Adipocyte (in vitro differentiated cells): ENCODE data around the gene MPRIP.

Experiments used
- DNase-seq: peaks from one replicate; pipeline ENCODE4 v3.0.0-alpha.2; 2015; ENCODE audit warnings: low read depth
- H3K27me3 ChIP-seq: replicated peaks from 2 replicates; pipeline ENCODE4 v1.7.0; 2013; ENCODE audit warnings: mild to moderate bottlenecking, low read length, moderate library complexity; ENCODE audit not compliant: control insufficient read depth, insufficient read depth
- H3K36me3 ChIP-seq: 2 replicates; pipeline ENCODE4 v1.7.0; 2013; ENCODE audit warnings: low read length, mild to moderate bottlenecking, moderate library complexity; ENCODE audit not compliant: control insufficient read depth, insufficient read depth, severe bottlenecking
- H3K4me1 ChIP-seq: 2 replicates; pipeline ENCODE4 v1.7.0; 2013; ENCODE audit warnings: mild to moderate bottlenecking, low read length, moderate library complexity; ENCODE audit not compliant: control insufficient read depth, insufficient read depth
- H3K4me3 ChIP-seq: 2 replicates; pipeline ENCODE4 v1.7.0; 2013; ENCODE audit warnings: mild to moderate bottlenecking, low read length, moderate library complexity
- H3K9ac ChIP-seq: 2 replicates; pipeline ENCODE4 v1.7.0; 2013; ENCODE audit warnings: mild to moderate bottlenecking, low read length, moderate library complexity
- H3K9me3 ChIP-seq: 2 replicates; pipeline ENCODE4 v1.7.0; 2013; ENCODE audit warnings: mild to moderate bottlenecking, low read length, moderate library complexity; ENCODE audit not compliant: control insufficient read depth

The MPRIP gene

GRCh38 chr17:17098551-17099179 is 56.4 kb downstream of the MPRIP start:
- peaks cover 5% of the 10 kb centered on the region for H3K36me3 ChIP-seq
- no peaks in the 10 kb centered on the region for H3K9me3 ChIP-seq
- peak; percentile 74 for DNase-seq
- H3K4me1 ChIP-seq: peaks cover 42% of the 10 kb centered on the region
- H3K27me3 ChIP-seq: no peaks in the 10 kb centered on the region
- H3K9ac ChIP-seq: peak overlapping the region; percentile 79
- peak overlapping the region; percentile 49 for H3K4me3 ChIP-seq

GRCh38 chr17:17102176-17102575 is 59.9 kb downstream of the MPRIP start:
- Histone ChIP-seq H3K27me3 (no peaks in the 10 kb centered on the region), H3K9me3 (no peaks in the 10 kb centered on the region), H3K36me3 (peaks cover 5% of the 10 kb centered on the region), H3K4me1 (peaks cover 32% of the 10 kb centered on the region), H3K4me3 (no peak overlapping the region), H3K9ac (no peak overlapping the region)
- DNase-seq: no peak

GRCh38 chr17:17103160-17103559 is 60.9 kb downstream of the MPRIP start:
- Histone ChIP-seq H3K9ac (no peak overlapping the region), H3K36me3 (peaks cover 5% of the 10 kb centered on the region), H3K27me3 (no peaks in the 10 kb centered on the region), H3K4me3 (no peak overlapping the region), H3K9me3 (no peaks in the 10 kb centered on the region), H3K4me1 (peaks cover 32% of the 10 kb centered on the region)
- DNase-seq: no peak

- peaks cover 5% of the 10 kb centered on the region for H3K36me3 ChIP-seq
- peaks cover 32% of the 10 kb centered on the region for H3K4me1 ChIP-seq
- no peaks in the 10 kb centered on the region for H3K9me3 ChIP-seq
- H3K27me3 ChIP-seq: no peaks in the 10 kb centered on the region
- no peak overlapping the region for H3K4me3 ChIP-seq
- no peak for DNase-seq
- H3K9ac ChIP-seq: no peak overlapping the region
Measured at GRCh38 chr17:17104036-17104435, 61.8 kb downstream of the MPRIP start.

- Histone ChIP-seq H3K9me3 (no peaks in the 10 kb centered on the region), H3K36me3 (peaks cover 5% of the 10 kb centered on the region), H3K4me3 (no peak overlapping the region), H3K27me3 (no peaks in the 10 kb centered on the region), H3K9ac (no peak overlapping the region), H3K4me1 (peaks cover 31% of the 10 kb centered on the region)
- DNase-seq: no peak
Measured at GRCh38 chr17:17104494-17104893, 62.2 kb downstream of the MPRIP start.

DNA sequence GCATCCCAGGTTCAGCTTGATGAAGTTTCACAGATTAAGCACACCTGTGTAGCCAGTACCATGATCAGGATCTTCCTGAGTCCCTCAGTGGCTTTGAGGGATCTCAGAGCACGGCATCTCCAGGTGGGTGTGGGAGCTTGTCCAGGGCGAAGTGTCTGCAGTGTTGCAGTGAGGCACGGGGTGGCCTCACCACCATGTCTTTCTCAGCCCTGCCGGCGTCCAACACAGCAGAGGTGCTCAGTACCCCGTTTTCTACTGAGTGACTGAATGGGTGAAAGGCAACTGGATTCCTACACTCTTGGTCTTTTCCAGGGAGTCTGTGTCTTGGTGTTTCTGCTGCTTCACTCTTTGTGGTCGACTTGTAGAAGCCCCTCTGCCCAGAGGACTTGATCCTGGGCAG is 63.7 kb downstream of the MPRIP start:
- no peaks in the 10 kb centered on the region for H3K27me3 ChIP-seq
- no peak overlapping the region for H3K4me3 ChIP-seq
- DNase-seq: no peak

GRCh38 chr17:17106756-17107155 is 64.5 kb downstream of the MPRIP start:
- Histone ChIP-seq H3K9ac (peak overlapping the region; percentile 55), H3K36me3 (no peaks in the 10 kb centered on the region), H3K9me3 (no peaks in the 10 kb centered on the region), H3K4me1 (peaks cover 40% of the 10 kb centered on the region), H3K27me3 (no peaks in the 10 kb centered on the region), H3K4me3 (no peak overlapping the region)
- DNase-seq: no peak

More for the DNA sequence above, 63.7 kb downstream of the MPRIP start:
- Histone ChIP-seq H3K4me1 (peaks cover 40% of the 10 kb centered on the region), H3K9ac (no peak overlapping the region), H3K9me3 (no peaks in the 10 kb centered on the region), H3K36me3 (no peaks in the 10 kb centered on the region)

DNA sequence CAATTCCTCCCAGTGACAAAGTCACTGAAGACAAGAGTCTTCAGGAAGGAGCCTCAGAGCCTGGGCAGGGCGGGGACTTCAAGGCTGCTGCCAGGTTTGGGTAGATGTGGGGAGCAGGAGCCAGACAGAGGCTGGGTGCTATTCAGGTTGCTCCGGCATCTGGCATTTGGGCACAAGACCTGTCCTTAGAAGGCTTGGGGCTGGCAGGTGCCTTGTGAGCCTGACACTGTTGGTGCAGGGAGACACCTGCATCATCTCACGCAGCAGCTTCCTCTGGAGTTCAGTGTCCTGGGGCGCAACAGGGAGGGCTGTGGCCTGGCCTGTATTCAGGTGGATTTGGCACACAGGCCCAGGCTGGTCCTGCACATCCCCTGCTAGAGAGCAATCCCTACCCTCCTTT is 65.0 kb downstream of the MPRIP start:
- Histone ChIP-seq H3K4me1 (peaks cover 40% of the 10 kb centered on the region), H3K4me3 (no peak overlapping the region), H3K36me3 (no peaks in the 10 kb centered on the region), H3K9me3 (no peaks in the 10 kb centered on the region), H3K27me3 (no peaks in the 10 kb centered on the region), H3K9ac (peak overlapping the region; percentile 55)
- no peak for DNase-seq

DNA sequence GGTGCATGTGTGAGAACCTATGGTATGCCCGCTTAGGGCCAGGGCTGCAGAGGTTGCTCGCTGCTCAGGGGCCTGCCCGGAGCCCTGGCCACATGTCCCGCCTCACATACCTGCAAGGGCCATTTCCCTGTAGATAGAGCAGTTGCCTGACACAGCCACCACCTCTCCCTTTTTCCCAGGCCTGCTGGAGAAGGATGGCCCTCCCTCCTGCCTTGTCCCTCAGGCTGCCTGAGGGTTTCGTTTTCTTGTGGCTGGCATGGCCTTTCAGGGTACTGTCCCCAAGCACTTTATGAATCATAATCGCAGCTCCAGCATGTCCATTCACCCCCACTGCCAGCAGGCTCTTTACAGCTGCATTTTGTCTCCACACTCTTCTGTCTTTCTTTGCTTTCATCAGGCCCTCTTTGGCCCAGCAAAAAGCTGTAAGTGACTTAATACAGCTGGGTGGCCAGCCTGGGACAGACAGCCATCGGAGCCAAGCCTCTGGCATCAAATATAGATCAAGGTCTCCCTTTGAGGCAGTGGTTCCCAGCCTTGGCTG is 65.7 kb downstream of the MPRIP start:
- Histone ChIP-seq H3K4me1 (peaks cover 40% of the 10 kb centered on the region), H3K36me3 (no peaks in the 10 kb centered on the region), H3K27me3 (no peaks in the 10 kb centered on the region), H3K9ac (peak overlapping the region; percentile 55), H3K9me3 (no peaks in the 10 kb centered on the region), H3K4me3 (no peak overlapping the region)
- peak; percentile 27 for DNase-seq

DNA sequence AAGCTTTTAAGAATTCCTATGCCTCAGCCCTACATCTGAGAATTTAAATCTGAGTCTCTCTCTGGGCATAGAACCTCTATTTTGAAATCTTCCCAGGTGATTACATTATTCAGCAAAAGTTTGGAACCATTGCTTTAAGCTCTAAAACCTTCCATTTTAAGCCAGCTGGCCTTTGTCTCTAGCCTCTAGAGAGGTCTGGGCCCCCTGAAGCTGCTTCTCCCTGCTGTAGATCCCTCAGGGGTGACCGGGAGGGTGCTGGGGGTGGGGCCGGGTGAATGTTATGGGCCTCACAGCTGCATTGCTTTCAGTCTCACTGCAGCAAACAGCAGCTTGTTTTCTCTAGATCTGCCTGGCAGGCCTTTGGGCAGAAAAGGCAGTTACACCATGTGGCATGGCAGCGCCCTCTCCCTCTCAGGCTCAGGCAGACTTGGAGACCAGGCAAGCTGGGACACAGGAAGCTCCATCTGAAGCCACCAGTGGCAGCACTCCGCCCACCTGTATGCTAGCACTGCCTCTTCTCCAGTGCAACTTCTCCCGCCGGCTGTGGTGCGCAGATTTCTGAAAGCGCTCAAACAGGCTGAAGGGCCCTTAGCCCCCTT is 66.3 kb downstream of the MPRIP start:
- H3K27me3 ChIP-seq: no peaks in the 10 kb centered on the region
- no peaks in the 10 kb centered on the region for H3K36me3 ChIP-seq
- H3K4me1 ChIP-seq: peaks cover 40% of the 10 kb centered on the region
- peak overlapping the region; percentile 55 for H3K9ac ChIP-seq
- no peak overlapping the region for H3K4me3 ChIP-seq
- no peaks in the 10 kb centered on the region for H3K9me3 ChIP-seq
- peak; percentile 37 for DNase-seq

DNA sequence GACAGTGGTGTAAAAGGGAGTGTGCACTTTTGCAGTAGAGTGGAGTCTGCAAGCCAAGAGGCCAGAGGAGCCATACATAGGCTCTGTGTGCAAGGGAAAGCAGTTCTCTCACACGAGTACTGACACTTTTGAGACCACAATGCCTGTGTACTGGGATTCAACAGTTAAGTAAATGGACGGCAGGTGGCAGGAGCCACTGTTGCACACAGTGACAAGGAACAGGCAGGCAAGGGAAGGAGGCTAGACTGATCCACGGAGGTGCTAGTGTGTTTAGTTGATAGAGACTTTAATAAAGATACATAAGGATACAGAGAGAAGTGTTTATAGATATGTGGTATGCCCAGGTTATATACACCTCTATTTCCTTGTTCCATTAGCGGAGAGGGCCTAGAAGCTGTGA is 67.0 kb downstream of the MPRIP start:
- no peaks in the 10 kb centered on the region for H3K9me3 ChIP-seq
- no peaks in the 10 kb centered on the region for H3K27me3 ChIP-seq
- peaks cover 40% of the 10 kb centered on the region for H3K4me1 ChIP-seq
- no peak overlapping the region for H3K4me3 ChIP-seq
- H3K36me3 ChIP-seq: no peaks in the 10 kb centered on the region
- DNase-seq: no peak
- H3K9ac ChIP-seq: no peak overlapping the region
